Stimulated activated CD8-positive, alpha-beta memory T cell treated with anti-CD3 and anti-CD28 coated beads, Interleukin-2, amount 100 ng/mL, for 1 hour (primary cell): Measurements from ENCODE around the gene XYLT1.
"Not testable (repeated sequence)": the region's sequence is repeated elsewhere in the genome, so short reads cannot be mapped to it uniquely, and the experiment has no call there.

Experiments
- DNase-seq, 2 donors: peaks; one replicate each; pipeline ENCODE4 v3.0.0-alpha.2; 2020; ENCODE audit warnings: low read depth in 2 of 2

Gene XYLT1

GRCh38 chr16:17308186-17308585 lies 162.6 kb downstream of the XYLT1 start:
- DNase-seq, result no peak

DNA sequence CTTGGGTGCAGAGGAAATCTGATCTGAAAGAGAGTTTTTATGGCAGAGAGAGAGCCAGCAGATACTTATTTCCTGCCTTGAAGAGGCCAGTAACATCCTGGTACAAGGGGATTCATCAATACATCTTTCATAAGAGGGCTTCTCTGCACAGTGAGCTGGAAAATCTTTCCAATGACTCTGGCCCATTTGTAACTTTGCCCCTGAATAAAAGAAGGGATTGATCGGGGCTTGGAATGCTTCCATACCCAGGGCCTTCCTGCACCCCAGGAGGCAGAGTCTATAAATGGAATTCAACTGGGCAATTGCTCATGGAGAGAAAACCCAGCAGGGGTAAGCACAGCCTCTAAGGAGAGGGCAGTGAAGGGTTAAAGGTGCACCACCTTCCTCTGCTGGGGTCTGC lies 163.3 kb downstream of the XYLT1 start:
- DNase-seq, result no peak

- no peak for DNase-seq
These were observed 164.0 kb downstream of the XYLT1 start for GRCh38 chr16:17306745-17307144.

- DNase-seq, result not testable (repeated sequence)
These were observed 164.5 kb downstream of the XYLT1 start for GRCh38 chr16:17306211-17306610.

GRCh38 chr16:17305694-17306093 lies 165.1 kb downstream of the XYLT1 start:
- no peak for DNase-seq

DNA sequence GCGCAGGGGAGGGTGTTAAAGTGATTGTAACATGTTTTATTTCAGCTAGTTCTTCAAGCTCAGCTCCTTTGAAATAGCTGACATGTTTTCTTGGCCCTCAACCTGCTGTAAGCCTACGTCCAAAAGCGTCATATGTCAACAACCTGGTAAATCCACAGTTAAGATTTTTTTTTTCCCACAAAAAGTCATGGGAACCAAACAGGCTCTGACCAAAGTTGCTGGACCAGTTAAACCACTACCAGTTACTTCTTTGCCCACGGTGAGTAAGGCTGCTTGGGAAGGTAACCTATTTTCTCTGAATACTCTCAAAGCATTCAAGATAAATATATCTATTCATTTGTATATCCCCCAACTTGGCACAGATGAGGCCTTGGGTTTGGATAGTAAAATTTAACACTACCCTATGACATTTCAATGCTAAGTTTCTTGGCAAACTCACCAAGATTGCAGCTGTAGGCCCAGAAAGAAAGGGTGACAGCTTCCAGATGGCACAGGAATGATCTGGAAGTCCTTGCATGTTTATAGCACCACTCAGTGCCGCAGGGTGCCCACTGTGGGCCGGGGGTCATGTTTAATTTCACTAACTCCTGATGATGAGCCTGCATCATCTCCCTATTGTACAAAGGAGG lies 166.2 kb downstream of the XYLT1 start:
- DNase-seq, result no peak

- no peak for DNase-seq
These were observed 166.7 kb downstream of the XYLT1 start for GRCh38 chr16:17304106-17304490.

DNA sequence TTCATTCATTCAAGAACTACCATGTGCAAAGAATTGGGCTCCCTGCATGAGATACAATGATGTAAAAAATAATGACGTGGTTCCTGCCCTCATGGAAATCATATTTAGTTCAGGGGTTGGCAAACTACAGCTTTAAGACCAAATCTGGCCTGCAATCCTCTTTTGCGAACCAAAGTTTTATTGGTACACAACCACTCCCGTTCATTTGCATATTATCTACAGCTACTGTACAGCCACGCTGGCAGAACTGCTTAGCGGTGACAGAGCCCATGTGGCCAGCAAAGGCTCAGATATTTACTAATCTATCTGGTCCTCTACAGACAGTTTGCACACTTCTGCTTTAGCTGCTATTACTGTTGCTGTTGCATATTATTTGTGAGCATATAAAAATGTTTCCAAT lies 167.7 kb downstream of the XYLT1 start:
- no peak for DNase-seq

DNA sequence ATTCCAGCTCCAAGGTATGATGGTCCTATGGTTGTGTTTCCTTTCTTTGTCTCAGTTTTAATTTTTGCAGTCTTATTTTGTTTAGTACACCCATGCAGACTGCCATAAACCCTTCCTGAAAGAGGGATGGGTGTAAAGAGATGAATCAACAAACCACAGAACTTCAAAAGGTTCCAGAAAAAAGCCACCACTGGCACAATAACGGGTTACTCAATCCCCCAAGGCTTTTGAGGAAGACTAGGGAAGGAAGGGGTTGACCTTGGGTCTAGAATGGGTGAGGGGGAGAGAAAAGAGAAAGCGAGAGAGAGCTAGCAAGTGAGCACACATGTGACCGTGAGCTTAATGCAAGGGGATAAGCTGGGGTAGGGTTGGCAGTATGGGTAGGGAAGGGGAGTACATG lies 168.1 kb downstream of the XYLT1 start:
- DNase-seq, result no peak

GRCh38 chr16:17302214-17302613 lies 168.5 kb downstream of the XYLT1 start:
- DNase-seq, result no peak

DNA sequence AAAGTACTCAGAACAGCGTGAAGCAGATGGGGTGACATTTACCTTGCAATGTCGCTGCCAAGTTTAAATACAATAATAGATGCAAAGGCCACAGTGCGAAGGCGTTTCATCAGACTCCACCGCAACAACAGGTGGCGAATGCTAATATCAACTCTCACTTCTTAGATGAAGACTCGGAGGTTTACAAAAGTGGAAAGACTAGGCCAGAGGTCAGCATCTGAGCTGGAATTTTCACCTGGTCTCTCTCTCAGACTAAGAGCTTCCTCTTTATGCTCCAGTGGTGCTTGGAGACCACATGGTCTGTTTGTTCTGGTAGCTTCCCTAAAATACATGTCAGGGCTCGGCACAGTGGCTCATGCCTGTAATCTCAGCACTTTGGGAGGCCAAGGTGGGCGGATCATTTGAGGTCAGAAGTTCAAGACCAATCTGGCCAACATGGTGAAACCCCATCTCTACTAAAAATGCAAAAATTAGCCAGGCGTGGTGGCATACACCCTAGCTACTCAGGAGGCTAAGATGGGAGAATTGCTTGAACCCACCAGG lies 169.1 kb downstream of the XYLT1 start:
- no peak for DNase-seq

GRCh38 chr16:17301184-17301583 lies 169.6 kb downstream of the XYLT1 start:
- no peak for DNase-seq

DNA sequence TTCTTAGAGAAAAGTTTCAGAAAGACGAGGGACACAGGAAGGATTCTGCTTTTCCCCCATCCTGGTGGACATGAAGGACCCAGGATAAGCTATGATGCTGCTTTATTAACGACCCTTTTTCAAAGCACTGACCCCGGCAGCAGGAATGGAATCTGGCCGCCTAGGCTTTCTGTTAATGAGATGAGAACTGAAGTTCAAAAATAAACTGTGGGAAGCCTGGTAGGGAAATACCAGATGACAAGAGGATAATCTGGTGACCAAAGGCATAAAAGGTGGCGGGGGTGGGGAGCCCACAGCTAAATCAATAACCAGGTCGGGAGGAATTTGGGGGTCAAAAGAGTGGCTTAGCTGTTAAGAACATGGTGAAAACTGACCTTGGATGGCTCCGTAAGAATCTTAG lies 171.0 kb downstream of the XYLT1 start:
- no peak for DNase-seq

- no peak for DNase-seq
These were observed 172.5 kb downstream of the XYLT1 start for GRCh38 chr16:17298238-17298637.

DNA sequence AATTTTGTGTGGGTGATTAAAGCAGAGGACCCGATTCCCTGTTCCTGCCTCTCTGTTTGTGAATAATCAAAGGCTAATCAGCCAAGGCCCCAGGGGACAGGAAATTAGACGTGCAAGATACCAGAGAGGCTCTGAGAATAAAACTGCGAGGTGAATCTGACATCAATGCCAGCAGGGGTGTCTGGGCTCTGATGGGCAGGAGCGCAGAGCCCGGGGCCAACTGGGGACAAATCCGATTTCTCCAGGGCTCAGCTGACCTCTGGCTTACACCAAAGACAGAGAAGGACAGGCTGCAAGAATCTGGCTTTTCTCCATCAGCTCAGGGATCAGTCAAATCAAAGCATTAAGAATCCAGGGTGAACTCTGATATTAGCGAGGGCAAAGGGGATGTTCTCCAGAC lies 174.3 kb downstream of the XYLT1 start:
- no peak for DNase-seq

DNA sequence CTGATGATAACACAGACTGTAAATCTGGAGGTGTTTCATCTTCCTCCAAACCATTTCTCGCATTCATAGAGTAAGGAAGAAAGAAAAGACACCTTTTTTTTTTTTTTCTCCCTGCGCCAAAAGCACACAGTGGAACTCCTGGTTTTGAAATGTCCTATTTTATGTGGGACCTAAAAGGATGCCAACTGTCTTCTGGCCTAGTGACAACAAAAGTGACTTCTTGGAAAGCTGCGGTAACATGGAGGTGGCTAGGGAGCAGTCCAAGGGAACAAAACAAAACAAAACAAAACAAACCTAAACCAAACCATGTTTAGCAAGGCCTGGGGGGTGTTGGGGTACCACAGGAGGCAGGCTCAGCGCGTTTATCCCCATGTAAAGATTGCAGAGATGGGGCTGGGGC lies 174.8 kb downstream of the XYLT1 start:
- no peak for DNase-seq

- no peak for DNase-seq
These were observed 175.9 kb downstream of the XYLT1 start for GRCh38 chr16:17294856-17295255.

GRCh38 chr16:17293813-17294558 lies 176.8 kb downstream of the XYLT1 start:
- DNase-seq, result no peak

DNA sequence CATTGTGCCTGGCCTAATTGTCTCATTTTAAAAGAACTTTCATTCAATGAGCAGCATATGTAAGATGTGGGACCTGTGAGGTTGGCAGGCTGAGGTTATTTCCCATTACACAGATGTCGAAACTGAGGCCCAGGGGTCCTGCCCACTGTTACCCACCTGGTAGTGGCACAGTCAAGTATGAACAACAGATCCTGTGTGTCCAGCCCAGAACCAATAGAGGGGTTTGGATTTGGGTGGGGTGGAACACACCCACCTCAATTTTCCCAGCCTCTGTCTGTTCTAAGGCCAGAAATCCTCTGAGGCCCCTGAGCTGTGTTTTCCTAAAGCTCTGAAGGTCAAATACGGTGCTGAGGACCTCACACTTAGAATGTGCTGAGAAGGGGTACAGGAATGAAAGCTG lies 179.5 kb downstream of the XYLT1 start:
- DNase-seq, result no peak

- no peak for DNase-seq
These were observed 180.8 kb downstream of the XYLT1 start for GRCh38 chr16:17289674-17290635.

GRCh38 chr16:17289050-17289449 lies 181.7 kb downstream of the XYLT1 start:
- no peak for DNase-seq

- no peak for DNase-seq
These were observed 183.5 kb downstream of the XYLT1 start for GRCh38 chr16:17287166-17287800.
